Measurements from ENCODE around the gene LRRC2.

DNA sequence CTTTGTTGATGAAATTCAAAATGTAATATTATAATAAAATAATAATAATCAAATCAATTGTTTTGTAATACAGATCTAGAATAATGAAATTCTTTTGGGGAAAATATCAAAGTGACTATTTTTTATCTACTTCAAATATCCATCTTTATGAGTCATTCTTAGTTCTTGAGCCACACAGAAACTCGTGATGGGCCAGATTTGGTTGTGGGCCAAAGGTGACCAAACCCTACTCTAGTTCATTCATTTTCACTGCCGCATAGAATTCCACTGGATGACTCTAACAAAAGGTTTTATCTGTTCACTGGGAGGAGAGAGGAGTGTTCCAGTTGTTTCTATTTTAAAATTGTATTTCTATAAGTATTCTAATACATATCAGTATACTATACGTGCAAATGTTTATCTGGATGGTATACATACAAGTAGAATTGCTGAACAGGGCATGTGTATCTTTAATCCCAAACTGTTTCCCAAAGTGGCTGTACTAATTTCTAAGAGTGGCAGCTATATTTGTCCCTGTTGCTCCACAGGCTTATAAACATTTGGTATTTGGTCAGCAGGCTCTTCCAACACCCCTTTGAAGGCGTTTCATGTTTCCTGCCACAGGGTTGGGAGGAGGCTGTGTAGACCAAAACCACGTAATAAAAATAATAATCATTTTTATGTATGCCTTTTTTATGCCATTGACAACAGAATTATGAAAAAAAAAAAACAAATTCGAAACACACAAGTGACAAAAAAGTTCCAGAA is 75.6 kb downstream of the LRRC2 start:
- TF ChIP-seq, protein P1, sequence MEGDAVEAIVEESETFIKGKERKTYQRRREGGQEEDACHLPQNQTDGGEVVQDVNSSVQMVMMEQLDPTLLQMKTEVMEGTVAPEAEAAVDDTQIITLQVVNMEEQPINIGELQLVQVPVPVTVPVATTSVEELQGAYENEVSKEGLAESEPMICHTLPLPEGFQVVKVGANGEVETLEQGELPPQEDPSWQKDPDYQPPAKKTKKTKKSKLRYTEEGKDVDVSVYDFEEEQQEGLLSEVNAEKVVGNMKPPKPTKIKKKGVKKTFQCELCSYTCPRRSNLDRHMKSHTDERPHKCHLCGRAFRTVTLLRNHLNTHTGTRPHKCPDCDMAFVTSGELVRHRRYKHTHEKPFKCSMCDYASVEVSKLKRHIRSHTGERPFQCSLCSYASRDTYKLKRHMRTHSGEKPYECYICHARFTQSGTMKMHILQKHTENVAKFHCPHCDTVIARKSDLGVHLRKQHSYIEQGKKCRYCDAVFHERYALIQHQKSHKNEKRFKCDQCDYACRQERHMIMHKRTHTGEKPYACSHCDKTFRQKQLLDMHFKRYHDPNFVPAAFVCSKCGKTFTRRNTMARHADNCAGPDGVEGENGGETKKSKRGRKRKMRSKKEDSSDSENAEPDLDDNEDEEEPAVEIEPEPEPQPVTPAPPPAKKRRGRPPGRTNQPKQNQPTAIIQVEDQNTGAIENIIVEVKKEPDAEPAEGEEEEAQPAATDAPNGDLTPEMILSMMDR (IDR thresholded peaks at IDR 0.05), result no peak
- no peak for TF ChIP-seq ZFX (IDR thresholded peaks at IDR 0.05; ENCODE audit: borderline replicate concordance)
